ENCODE data around the gene GALNT9. TPM values are rescaled to one million over a fixed set of nuclear protein-coding genes. Genes with fewer than 3 reads are reported as not detected.

GALNT9 gene
- total RNA-seq, 2 experiments from 2014 or later = 0.30 TPM; not detected in 1

DNA sequence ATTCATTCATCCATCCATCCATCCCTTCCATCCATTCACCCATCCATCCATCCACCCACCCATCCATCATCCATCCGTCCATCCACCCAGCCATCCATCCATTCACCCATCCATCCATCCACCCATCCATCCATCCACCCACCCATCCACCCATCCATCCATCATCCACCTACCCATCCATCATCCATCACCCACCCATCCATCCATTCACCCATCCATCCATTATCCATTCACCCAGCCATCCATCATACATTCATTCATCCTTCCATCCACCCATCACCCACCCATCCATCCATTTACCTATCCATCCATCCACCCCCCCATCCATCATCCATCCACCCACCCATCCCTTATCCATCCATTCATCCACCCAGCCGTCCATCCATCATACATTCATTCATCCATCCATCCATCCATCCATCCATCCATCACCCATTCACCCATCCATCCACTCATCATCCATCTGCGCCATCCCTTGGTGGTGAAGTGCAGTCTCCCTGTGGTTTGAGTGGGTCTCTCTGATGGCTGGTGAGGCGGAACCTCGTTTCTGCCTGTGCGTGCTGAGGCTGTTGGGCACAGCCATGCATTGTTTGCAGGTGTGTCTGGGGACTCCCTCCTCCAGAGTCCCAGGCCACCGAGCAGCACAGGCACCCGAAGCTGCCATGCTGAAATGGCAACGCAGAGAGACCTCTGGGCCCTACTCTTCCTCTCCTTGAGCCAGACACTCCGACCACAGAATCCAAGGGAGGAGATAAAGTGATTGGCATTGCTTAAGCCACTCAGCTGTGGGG lies 162.4 kb downstream of the GALNT9 start:
- no peaks in the 10 kb centered on the region for H3K27me3 Mint-ChIP-seq
- H3K9me3 Mint-ChIP-seq (ENCODE audit: low read depth) = no peaks in the 10 kb centered on the region
- no peaks in the 10 kb centered on the region for H3K36me3 Mint-ChIP-seq (ENCODE audit: low read depth)
- ChIA-PET CTCF (interaction anchor here (1.1 to 1.8 kb wide), 2 partner anchors 8 to 12 kb away, joined by 3 to 4 read pairs; no protein-coding TSS in a partner anchor), POLR2A (no interaction called here)
- intact Hi-C loops (cut with DNase I, micrococcal nuclease) = no loop called here
- peaks cover 16% of the 10 kb centered on the region for H3K4me1 Mint-ChIP-seq
- ATAC-seq (no peak), DNase-seq (no peak)
- H3K27ac Mint-ChIP-seq = no peak overlapping the region
- H3K4me3 Mint-ChIP-seq = no peak overlapping the region

DNA sequence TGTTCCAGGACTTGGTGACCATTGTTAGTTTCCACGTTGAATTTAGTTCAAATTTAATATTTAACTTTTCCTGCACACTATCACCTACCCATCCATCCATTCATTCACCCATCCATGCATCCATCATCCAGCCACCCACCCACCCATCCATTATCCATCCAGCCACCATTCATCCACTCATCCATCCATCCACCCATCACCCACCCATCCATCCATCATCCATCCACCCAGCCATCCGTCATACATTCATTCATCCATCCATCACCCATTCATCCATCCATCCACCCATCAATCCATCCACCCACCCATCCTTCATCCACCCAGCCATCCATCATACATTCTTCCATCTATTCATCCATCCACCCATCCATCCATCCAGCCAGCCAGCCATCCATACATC lies 163.3 kb downstream of the GALNT9 start:
- intact Hi-C loops (cut with DNase I, micrococcal nuclease) = no loop called here
- Mint-ChIP-seq H3K36me3 (ENCODE audit: low read depth) (no peaks in the 10 kb centered on the region), H3K4me1 (peaks cover 16% of the 10 kb centered on the region), H3K27ac (no peak overlapping the region), H3K4me3 (no peak overlapping the region), H3K9me3 (ENCODE audit: low read depth) (no peaks in the 10 kb centered on the region), H3K27me3 (no peaks in the 10 kb centered on the region)
- no peak for DNase-seq
- ChIA-PET POLR2A (no interaction called here), CTCF (no interaction called here)
- no peak for ATAC-seq

DNA sequence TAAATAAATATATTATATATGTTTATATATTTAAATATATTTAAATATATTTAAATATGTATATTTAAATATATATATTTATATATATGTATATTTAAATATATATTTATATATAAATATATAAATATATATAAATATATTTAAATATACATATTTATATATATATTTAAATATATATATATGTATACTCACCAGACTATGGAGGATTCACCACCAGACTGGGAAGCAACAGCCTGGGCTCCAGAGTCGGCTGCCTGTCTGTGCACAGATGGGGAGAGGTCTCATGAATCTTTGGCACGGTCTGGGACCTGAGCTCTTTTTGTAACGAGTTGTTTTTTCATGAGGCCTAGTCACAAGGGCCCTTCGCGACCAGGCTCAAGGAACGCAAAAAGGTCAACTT lies 163.8 kb downstream of the GALNT9 start:
- ChIA-PET POLR2A (no interaction called here), CTCF (no interaction called here)
- Mint-ChIP-seq H3K36me3 (ENCODE audit: low read depth) (no peaks in the 10 kb centered on the region), H3K4me3 (no peak overlapping the region), H3K27me3 (no peaks in the 10 kb centered on the region), H3K4me1 (peaks cover 16% of the 10 kb centered on the region), H3K9me3 (ENCODE audit: low read depth) (no peaks in the 10 kb centered on the region), H3K27ac (no peak overlapping the region)
- ATAC-seq (no peak), DNase-seq (no peak)
- intact Hi-C loops (cut with DNase I, micrococcal nuclease) = no loop called here

DNA sequence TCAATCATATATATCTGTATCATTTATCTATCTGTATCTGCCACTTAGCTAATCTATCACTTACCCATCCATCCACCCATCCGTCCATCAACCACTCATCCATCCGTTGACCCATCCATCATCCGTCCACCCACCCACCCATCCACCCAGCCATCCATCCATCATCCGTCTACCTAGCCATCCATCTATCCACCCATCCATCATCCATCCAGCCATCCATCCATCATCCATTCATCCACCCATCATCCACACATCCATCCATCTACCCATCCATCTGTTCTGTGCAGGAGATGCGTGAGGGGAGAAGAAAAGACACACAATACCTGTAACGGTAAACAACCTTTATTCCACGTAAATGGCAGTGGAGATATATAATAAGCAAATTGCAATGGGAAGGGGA lies 165.0 kb downstream of the GALNT9 start:
- CTCF ChIA-PET = interaction anchor here (1.4 kb wide), 1 partner anchor 11 kb away, joined by 3 read pairs; no protein-coding TSS in a partner anchor
- intact Hi-C loops (cut with DNase I, micrococcal nuclease) = no loop called here
- no peak overlapping the region for H3K4me3 Mint-ChIP-seq
- ATAC-seq (no peak), DNase-seq (no peak)
- no peaks in the 10 kb centered on the region for H3K9me3 Mint-ChIP-seq (ENCODE audit: low read depth)
- no peak overlapping the region for H3K27ac Mint-ChIP-seq
- no peaks in the 10 kb centered on the region for H3K36me3 Mint-ChIP-seq (ENCODE audit: low read depth)
- H3K27me3 Mint-ChIP-seq = no peaks in the 10 kb centered on the region
- peaks cover 16% of the 10 kb centered on the region for H3K4me1 Mint-ChIP-seq
- POLR2A ChIA-PET = no interaction called here

DNA sequence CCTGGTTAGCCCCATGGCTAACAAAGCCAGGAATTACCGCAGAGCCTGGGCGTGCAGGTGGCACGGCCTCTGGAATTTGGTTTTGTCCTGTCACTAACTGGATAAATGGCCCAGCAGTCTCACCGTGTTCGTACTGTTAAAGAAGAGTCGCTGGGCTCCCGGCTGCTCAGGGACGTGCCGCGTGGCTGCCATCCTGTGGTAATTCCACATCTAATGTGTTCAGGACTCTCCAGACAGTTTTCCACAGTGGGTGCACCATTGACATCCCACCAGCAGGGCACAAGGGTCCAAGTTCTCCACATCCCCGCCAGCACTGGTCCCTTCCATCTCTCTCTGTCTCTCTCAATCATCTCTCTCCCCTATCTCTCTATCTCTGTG lies 165.5 kb downstream of the GALNT9 start:
- no peak overlapping the region for H3K4me3 Mint-ChIP-seq
- DNase-seq = no peak
- peaks cover 16% of the 10 kb centered on the region for H3K4me1 Mint-ChIP-seq
- H3K27ac Mint-ChIP-seq = no peak overlapping the region
- ChIA-PET CTCF (interaction anchor here (1.0 to 1.4 kb wide), 2 partner anchors 10 to 55 kb away, joined by 3 read pairs; no protein-coding TSS in a partner anchor), POLR2A (no interaction called here)
- intact Hi-C loops (cut with DNase I, micrococcal nuclease) = no loop called here
- peak; percentile 42 for ATAC-seq
- no peaks in the 10 kb centered on the region for H3K36me3 Mint-ChIP-seq (ENCODE audit: low read depth)
- no peaks in the 10 kb centered on the region for H3K27me3 Mint-ChIP-seq
- no peaks in the 10 kb centered on the region for H3K9me3 Mint-ChIP-seq (ENCODE audit: low read depth)

DNA sequence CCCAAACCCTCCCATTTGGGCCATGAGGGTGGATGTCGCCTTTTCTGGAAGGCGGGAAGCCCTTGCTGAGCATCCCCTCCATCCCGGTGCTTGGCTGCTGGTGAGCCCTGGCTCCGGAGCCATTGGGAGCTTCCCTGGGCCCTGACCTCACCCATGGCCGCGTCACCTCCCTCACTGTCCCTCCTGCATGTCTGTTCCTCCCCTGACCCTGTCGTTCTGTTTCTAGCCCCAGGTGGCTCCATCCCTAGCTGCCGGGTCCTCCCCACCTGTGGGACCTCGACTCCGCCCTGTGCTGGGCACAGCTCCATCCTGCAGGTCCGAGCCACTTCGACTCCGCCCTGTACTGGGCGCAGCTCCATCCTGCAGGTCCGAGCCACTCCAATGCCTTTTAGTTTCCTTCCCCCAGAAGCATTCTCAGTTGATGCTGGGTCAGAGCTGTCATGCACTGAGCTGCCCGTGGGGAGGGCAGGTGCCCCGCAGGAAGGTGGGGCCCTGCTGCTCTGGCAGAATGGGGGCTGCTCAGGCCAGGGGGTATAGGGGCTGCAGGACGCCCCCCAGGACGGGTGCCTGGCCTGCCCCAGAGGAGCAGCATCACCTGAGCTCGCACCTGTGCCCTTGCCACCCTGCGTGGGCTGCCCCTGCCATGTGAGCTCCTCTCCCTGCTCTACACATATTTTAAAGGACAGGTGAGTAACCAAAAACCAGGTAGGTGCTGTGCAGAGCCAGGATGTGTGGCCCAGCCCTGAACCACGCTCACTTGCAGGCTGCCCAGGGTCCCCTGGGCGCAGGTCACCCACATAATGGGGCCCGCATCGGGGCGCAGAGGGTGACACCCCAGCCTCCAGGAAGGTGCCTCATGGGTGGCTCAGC lies 166.1 kb downstream of the GALNT9 start:
- ATAC-seq (peak; percentile 10), DNase-seq (no peak)
- Mint-ChIP-seq H3K4me3 (no peak overlapping the region), H3K36me3 (ENCODE audit: low read depth) (no peaks in the 10 kb centered on the region), H3K9me3 (ENCODE audit: low read depth) (no peaks in the 10 kb centered on the region), H3K4me1 (peaks cover 16% of the 10 kb centered on the region), H3K27me3 (no peaks in the 10 kb centered on the region), H3K27ac (no peak overlapping the region)
- intact Hi-C loops (cut with DNase I, micrococcal nuclease) = no loop called here
- ChIA-PET POLR2A (no interaction called here), CTCF (interaction anchor here (0.6 to 1.4 kb wide), 3 partner anchors 9 to 214 kb away, joined by 3 read pairs; no protein-coding TSS in a partner anchor)

DNA sequence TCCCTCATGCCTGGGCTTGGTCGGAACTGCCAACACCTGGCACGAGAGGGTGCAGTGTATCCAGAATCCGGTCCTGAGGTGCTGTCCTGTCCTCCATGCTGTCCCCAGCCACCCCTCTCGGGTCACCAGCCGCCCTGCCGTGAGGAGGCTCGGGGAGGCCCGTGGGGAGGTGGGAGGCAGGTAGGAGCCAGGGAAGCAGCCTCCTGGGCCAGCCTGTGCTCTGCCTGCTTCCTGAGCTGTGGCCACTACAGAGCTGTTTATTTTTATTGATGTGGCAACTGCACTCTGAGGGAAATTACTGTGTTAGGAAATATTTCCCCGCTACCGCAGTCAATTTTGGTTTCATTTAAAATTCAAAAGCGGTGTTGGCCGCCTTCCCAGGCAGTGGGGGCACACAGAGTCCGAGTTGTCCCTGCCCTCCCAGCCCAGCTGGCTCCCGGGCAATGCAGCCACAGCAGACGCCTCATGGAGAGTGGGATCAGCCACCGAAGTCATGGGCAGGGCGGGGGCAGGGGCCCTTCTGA lies 166.8 kb downstream of the GALNT9 start:
- ChIA-PET POLR2A (no interaction called here), CTCF (interaction anchor here (0.7 to 1.1 kb wide), 3 partner anchors 32 to 398 kb away, joined by 3 to 4 read pairs (median 3); no protein-coding TSS in a partner anchor)

DNA sequence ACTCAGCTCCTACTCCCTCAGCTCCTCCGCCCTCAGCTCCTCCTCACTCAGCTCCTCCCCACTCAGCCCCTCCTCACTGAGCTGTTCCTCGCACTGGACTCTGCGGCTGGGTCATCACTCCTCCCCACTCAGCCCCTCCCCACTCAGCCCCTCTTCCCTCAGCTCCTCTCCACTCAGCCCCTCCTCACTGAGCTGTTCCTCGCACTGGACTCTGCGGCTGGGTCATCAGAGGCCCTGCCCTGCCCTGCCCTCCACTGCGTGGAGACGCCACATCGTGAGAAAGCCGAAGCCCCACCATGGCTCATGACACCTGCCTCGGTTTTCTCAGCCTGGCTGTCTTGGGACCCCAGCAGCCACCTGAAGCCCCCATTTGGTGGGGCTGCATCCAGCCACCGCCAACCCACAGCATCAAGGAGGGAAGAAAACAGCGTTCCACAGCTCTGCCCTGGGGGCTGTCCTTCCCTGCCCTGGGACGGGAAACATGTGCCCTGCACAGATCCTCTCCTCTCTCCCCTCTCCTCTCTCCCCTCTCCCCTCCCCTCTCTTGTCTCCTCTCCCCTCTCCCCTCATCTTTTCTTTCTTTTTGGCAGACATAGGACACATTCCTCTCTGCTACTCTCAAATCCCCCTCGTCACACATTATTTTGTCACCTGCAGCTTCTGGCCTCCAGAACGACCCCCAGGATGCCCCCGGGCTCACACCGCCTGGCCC lies 167.4 kb downstream of the GALNT9 start:
- ChIA-PET CTCF (interaction anchor here (0.7 to 1.1 kb wide), 2 partner anchors 32 to 399 kb away, joined by 3 to 4 read pairs; no protein-coding TSS in a partner anchor), POLR2A (interaction anchor here (0.7 kb wide), 2 partner anchors 17 to 76 kb away, joined by 3 to 9 read pairs; no protein-coding TSS in a partner anchor)
- no peak overlapping the region for H3K27ac Mint-ChIP-seq
- no peak overlapping the region for H3K4me3 Mint-ChIP-seq
- intact Hi-C loops (cut with DNase I, micrococcal nuclease) = no loop called here
- no peaks in the 10 kb centered on the region for H3K27me3 Mint-ChIP-seq
- DNase-seq (no peak), ATAC-seq (no peak)
- peaks cover 13% of the 10 kb centered on the region for H3K4me1 Mint-ChIP-seq
- H3K36me3 Mint-ChIP-seq (ENCODE audit: low read depth) = no peaks in the 10 kb centered on the region
- H3K9me3 Mint-ChIP-seq (ENCODE audit: low read depth) = no peaks in the 10 kb centered on the region

More for the DNA sequence above, 166.8 kb downstream of the GALNT9 start:
- intact Hi-C loops (cut with DNase I, micrococcal nuclease) = no loop called here
- H3K27ac Mint-ChIP-seq = no peak overlapping the region
- ATAC-seq (peak; percentile 28), DNase-seq (no peak)
- no peaks in the 10 kb centered on the region for H3K27me3 Mint-ChIP-seq
- H3K36me3 Mint-ChIP-seq (ENCODE audit: low read depth) = no peaks in the 10 kb centered on the region
- no peaks in the 10 kb centered on the region for H3K9me3 Mint-ChIP-seq (ENCODE audit: low read depth)
- H3K4me3 Mint-ChIP-seq = no peak overlapping the region
- H3K4me1 Mint-ChIP-seq = peaks cover 14% of the 10 kb centered on the region

DNA sequence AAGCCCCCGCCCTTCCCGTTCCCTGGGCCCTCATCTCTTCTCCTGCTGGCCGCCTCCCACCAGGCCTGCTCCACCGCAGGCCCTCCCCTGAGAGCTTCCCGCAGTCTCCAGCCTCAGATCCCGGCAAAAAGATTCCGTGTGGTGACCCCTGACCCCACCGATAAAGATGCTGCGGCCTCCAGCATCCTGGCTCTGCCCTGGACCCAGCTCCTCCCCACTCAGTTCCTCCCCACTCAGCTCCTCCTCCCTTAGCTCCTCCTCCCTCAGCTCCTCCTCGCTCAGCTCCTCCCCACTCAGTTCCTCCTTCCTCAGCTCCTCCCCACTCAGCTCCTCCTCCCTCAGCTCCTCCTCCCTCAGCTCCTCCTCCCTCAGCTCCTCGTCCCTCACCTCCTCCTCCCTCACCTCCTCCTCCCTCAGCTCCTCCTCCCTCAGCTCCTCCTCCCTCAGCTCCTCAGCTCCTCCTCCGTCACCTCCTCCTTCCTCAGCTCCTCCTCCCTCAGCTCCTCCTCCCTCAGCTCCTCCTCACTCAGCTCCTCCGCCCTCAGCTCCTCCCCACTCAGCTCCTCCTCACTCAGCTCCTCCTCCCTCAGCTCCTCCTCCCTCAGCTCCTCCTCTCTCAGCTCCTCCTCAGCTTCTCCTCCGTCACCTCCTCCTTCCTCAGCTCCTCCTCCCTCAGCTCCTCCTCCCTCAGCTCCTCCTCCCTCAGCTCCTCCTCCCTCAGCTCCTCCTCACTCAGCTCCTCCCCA lies 168.2 kb downstream of the GALNT9 start:
- no peaks in the 10 kb centered on the region for H3K36me3 Mint-ChIP-seq (ENCODE audit: low read depth)
- POLR2A ChIA-PET = interaction anchor here (0.6 to 0.7 kb wide), 2 partner anchors 18 to 403 kb away, joined by 3 to 9 read pairs; no protein-coding TSS in a partner anchor

DNA sequence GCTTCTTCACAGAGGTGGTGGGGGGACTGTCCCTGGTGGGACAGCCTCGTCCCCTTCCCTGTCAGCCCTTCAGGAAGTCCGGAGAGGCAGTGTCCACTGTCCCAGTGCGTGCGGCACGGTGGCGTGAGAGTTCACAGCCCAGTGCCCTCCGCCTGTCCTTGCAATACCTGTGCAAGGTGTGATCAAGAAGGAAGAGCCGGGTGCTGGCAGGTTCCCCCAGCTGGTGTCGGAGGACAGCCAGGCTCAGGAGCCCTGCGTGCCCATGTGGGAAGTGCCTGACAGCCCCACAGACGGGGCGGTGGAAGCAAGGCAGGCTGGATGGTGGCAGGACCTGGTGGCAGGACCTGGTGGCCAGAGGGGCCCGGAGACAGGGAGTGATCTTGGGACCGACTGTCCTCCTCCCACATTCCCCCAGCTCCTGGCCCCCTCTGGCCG lies 168.8 kb downstream of the GALNT9 start:
- CTCF ChIA-PET = interaction anchor here (0.6 kb wide), 1 partner anchor 23 kb away, joined by 3 read pairs; no protein-coding TSS in a partner anchor
- POLR2A ChIA-PET = no interaction called here
- no peaks in the 10 kb centered on the region for H3K9me3 Mint-ChIP-seq (ENCODE audit: low read depth)
- ATAC-seq (no peak), DNase-seq (no peak)
- intact Hi-C loops (cut with DNase I, micrococcal nuclease) = no loop called here
- no peak overlapping the region for H3K27ac Mint-ChIP-seq
- H3K4me1 Mint-ChIP-seq = peaks cover 13% of the 10 kb centered on the region
- H3K4me3 Mint-ChIP-seq = no peak overlapping the region
- H3K27me3 Mint-ChIP-seq = no peaks in the 10 kb centered on the region
- H3K36me3 Mint-ChIP-seq (ENCODE audit: low read depth) = no peaks in the 10 kb centered on the region

More for the DNA sequence above, 168.2 kb downstream of the GALNT9 start:
- CTCF ChIA-PET = interaction anchor here (0.6 kb wide), 1 partner anchor 22 kb away, joined by 3 read pairs; no protein-coding TSS in a partner anchor
- ATAC-seq (no peak), DNase-seq (no peak)
- H3K4me1 Mint-ChIP-seq = peaks cover 13% of the 10 kb centered on the region
- no peaks in the 10 kb centered on the region for H3K9me3 Mint-ChIP-seq (ENCODE audit: low read depth)
- no peak overlapping the region for H3K27ac Mint-ChIP-seq
- intact Hi-C loops (cut with DNase I, micrococcal nuclease) = no loop called here
- H3K4me3 Mint-ChIP-seq = no peak overlapping the region
- H3K27me3 Mint-ChIP-seq = no peaks in the 10 kb centered on the region
